Gastrocnemius medialis (tissue), 4 donors: Measurements from ENCODE around the gene RAB43.

Experiments used
- CTCF ChIP-seq, 5 experiments: fragments of 450-650 bp in 3 of 5; fragments of 200-600 bp in 2 of 5; sonication (generic) in 2 of 5; IDR thresholded peaks in 4 of 5; conservative IDR thresholded peaks in 1 of 5; 1 replicate in 4 of 5; 2 replicates in 1 of 5; pipeline ENCODE4 v1.5.1; 2016 to 2019; ENCODE audit warnings: antibody characterized with exemption in 5 of 5, mild to moderate bottlenecking in 3 of 5, moderate library complexity in 3 of 5
- POLR2A ChIP-seq, 2 donors: fragments of 450-650 bp; IDR thresholded peaks; one replicate each; pipeline ENCODE4 v1.6.1; 2017; ENCODE audit warnings: antibody characterized with exemption in 2 of 2, mild to moderate bottlenecking in 2 of 2, moderate library complexity in 2 of 2

DNA sequence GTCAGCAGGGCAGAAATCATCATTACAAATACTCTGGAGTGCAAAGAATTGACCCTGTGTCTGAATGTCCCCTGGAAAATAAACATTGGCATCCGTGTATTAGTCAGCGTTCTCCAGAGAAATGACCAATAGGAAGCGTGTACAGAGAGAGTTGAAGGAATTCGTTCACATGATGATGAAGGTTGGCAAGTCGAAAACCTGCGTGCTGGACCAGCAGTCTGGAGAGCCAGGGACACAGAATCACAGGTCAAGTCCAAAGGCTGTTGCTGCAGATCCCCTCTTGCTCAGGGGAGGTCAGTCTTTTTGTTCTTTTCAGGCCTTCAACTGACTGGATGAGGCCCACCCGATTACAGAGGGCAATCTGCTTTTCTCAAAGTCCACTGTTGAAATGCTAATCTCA lies 44.4 kb downstream of the RAB43 start:
- TF ChIP-seq CTCF (IDR thresholded peaks at IDR 0.05 in 4 of 5, conservative IDR thresholded peaks at IDR 0.05 in 1 of 5) (no peak), POLR2A (IDR thresholded peaks at IDR 0.05) (no peak)
